Type B pancreatic cell (in vitro differentiated cells): Measurements from ENCODE around the gene AAMDC. TPM values are rescaled to one million over a fixed set of nuclear protein-coding genes. Genes with fewer than 3 reads are reported as not detected.

Experiments
- total RNA-seq: library from RNA; stranded (reverse); gene quantifications from 2 replicates; pipeline ENCODE4 v1.2.1, GENCODE V29; 2021; ENCODE audit warnings: low replicate concordance

AAMDC gene
- total RNA-seq, 1 donor from 2014 or later: 33.6 TPM

Other genes starting within 250 kb of the AAMDC start
- gene AQP11, start 231.2 kb upstream of the AAMDC start, total RNA-seq: 2.4 and 4.1 TPM in 2 replicates
- gene CLNS1A, start 183.3 kb upstream of the AAMDC start, total RNA-seq: 119 and 149 TPM in 2 replicates
- 56.6 and 74.2 TPM in 2 replicates for gene RSF1, start 422 bp upstream of the AAMDC start, total RNA-seq
- gene INTS4, start 173.5 kb downstream of the AAMDC start, total RNA-seq: 27.1 and 46.3 TPM in 2 replicates
- gene KCTD14, start 202.1 kb downstream of the AAMDC start, total RNA-seq: 1.2 and 2.8 TPM in 2 replicates
- not detected in 2 replicates for gene THRSP, start 242.7 kb downstream of the AAMDC start, total RNA-seq